Bronchial epithelial cell (primary cell): ENCODE results near the gene TMC6. TPM values are rescaled to one million over a fixed set of nuclear protein-coding genes. Genes with fewer than 3 reads are reported as not detected.
A peak's percentile ranks its signal among the peaks of the same experiment; 100 is the strongest.

Experiments
- DNase-seq: peaks from one replicate; pipeline ENCODE4 v3.0.0-alpha.2; 2010; ENCODE audit warnings: low read depth
- FAIRE-seq: peaks from 2 replicates; lab custom pipeline; 2011; peaks lifted over from hg19 to GRCh38; lab: Jason Lieb, UNC
- H3K27me3 ChIP-seq: 2 replicates; pipeline ENCODE4 v1.5.1; 2011; ENCODE audit warnings: low read length; ENCODE audit not compliant: control insufficient read depth, insufficient read depth
- H3K36me3 ChIP-seq: 2 replicates; pipeline ENCODE4 v1.5.1; 2011; ENCODE audit warnings: low read length; ENCODE audit not compliant: control insufficient read depth, insufficient read depth
- H3K4me3 ChIP-seq: 2 replicates; pipeline ENCODE4 v1.5.1; 2011; ENCODE audit warnings: mild to moderate bottlenecking, low read depth, low read length, control low read depth
- CTCF ChIP-seq: IDR thresholded peaks from 2 replicates; pipeline ENCODE4 v1.5.1; 2011; ENCODE audit warnings: mild to moderate bottlenecking, moderate library complexity, low read length, control low read depth, inconsistent platforms; ENCODE audit not compliant: insufficient read depth, severe bottlenecking
- total RNA-seq: library from RNA; depleted of rRNA; stranded (reverse); fragments of >200 nt; gene quantifications from 2 replicates; pipeline ENCODE4 v1.2.1, GENCODE V29; 2014

Gene TMC6
- total RNA-seq, 1 donor from 2014 or later, result 42.9 TPM

GRCh38 chr17:78111727-78112517 lies 16.6 kb downstream of the TMC6 start:
- DNase-seq, result no peak
- Histone ChIP-seq H3K36me3 (no peaks in the 10 kb centered on the region), H3K27me3 (no peaks in the 10 kb centered on the region), H3K4me3 (no peak overlapping the region)
- TF ChIP-seq CTCF, result no peak
- no peak for FAIRE-seq

- H3K4me3 ChIP-seq, result no peak overlapping the region
- TF ChIP-seq CTCF, result no peak
- no peaks in the 10 kb centered on the region for H3K36me3 ChIP-seq
- H3K27me3 ChIP-seq, result no peaks in the 10 kb centered on the region
- DNase-seq (no peak), FAIRE-seq (peak; percentile 40)
These were observed 17.4 kb downstream of the TMC6 start for GRCh38 chr17:78111016-78111726.

GRCh38 chr17:78110363-78111015 lies 18.1 kb downstream of the TMC6 start:
- DNase-seq (no peak), FAIRE-seq (no peak)
- no peaks in the 10 kb centered on the region for H3K27me3 ChIP-seq
- no peaks in the 10 kb centered on the region for H3K36me3 ChIP-seq
- H3K4me3 ChIP-seq, result no peak overlapping the region
- no peak for TF ChIP-seq CTCF

GRCh38 chr17:78109489-78109761 lies 19.1 kb downstream of the TMC6 start:
- H3K36me3 ChIP-seq, result no peaks in the 10 kb centered on the region
- TF ChIP-seq CTCF, result no peak
- no peak overlapping the region for H3K4me3 ChIP-seq
- DNase-seq (no peak), FAIRE-seq (no peak)
- H3K27me3 ChIP-seq, result no peaks in the 10 kb centered on the region

GRCh38 chr17:78108726-78109488 lies 19.6 kb downstream of the TMC6 start:
- no peaks in the 10 kb centered on the region for H3K27me3 ChIP-seq
- H3K4me3 ChIP-seq, result no peak overlapping the region
- DNase-seq (no peak), FAIRE-seq (no peak)
- no peak for TF ChIP-seq CTCF
- H3K36me3 ChIP-seq, result no peaks in the 10 kb centered on the region
